Kidney (tissue), 14 donors: Measurements from ENCODE around the gene CREG2. TPM values are rescaled to one million over a fixed set of nuclear protein-coding genes. Genes with fewer than 3 reads are reported as not detected.

Source experiments
- DNase-seq, 5 donors: peaks; one replicate each; pipeline ENCODE4 v3.0.0-alpha.2; 2013 to 2020
- FAIRE-seq: peaks from 2 replicates; lab custom pipeline; 2012; peaks lifted over from hg19 to GRCh38; lab: Jason Lieb, UNC
- H3K27ac ChIP-seq, 2 donors: one replicate each; pipeline ENCODE4 v1.7.0; 2013; ENCODE audit warnings: low read depth in 2 of 2, low read length in 2 of 2, inconsistent platforms in 1 of 2
- H3K27me3 ChIP-seq: one replicate; pipeline ENCODE4 v1.7.1; 2013; ENCODE audit warnings: low read length, inconsistent platforms; ENCODE audit not compliant: control insufficient read depth, insufficient read depth
- H3K36me3 ChIP-seq, 3 donors: one replicate each; pipeline versions ENCODE4 v1.7.0 to v1.7.1; 2013; ENCODE audit warnings: low read length in 3 of 3, control low read depth in 1 of 3, inconsistent platforms in 1 of 3; ENCODE audit not compliant: insufficient read depth in 3 of 3, control insufficient read depth in 2 of 3
- H3K4me1 ChIP-seq, 3 donors: one replicate each; pipeline versions ENCODE4 v1.7.0 to v1.7.1; 2013; ENCODE audit warnings: low read length in 3 of 3, inconsistent platforms in 1 of 3, low read depth in 1 of 3; ENCODE audit not compliant: control insufficient read depth in 2 of 3, insufficient read depth in 2 of 3
- H3K4me3 ChIP-seq, 3 donors: one replicate each; pipeline versions ENCODE4 v1.7.0 to v1.8.1; 2013; ENCODE audit warnings: low read length in 3 of 3, control low read depth in 1 of 3, inconsistent platforms in 1 of 3
- H3K9ac ChIP-seq, 3 donors: one replicate each; pipeline versions ENCODE4 v1.7.0 to v1.7.1; 2013; ENCODE audit warnings: low read length in 3 of 3, control low read depth in 1 of 3, inconsistent platforms in 1 of 3
- H3K9me3 ChIP-seq, 3 donors: one replicate each; pipeline versions ENCODE4 v1.7.0 to v1.7.1; 2013; ENCODE audit warnings: low read length in 3 of 3, control low read depth in 1 of 3, inconsistent platforms in 1 of 3; ENCODE audit not compliant: control insufficient read depth in 2 of 3, insufficient read depth in 1 of 3
- intact Hi-C: fragments of 100-400 bp; cut with DNase I; formaldehyde crosslinking; loops from one replicate; pipeline ENCODE4 v1.11.1; 2022
- polyA plus RNA-seq: library from polyadenylated mRNA; stranded (reverse); fragments of 350-450 nt; fragmentation: Illumina TruSeq; extraction: RNeasy Lipid Tissue Mini Kit (QIAGEN cat#74804); gene quantifications from one replicate; pipeline ENCODE4 v1.2.3, GENCODE V29; 2014; ENCODE audit warnings: low read depth, low replicate concordance; ENCODE audit not compliant: insufficient read depth
- total RNA-seq: library from RNA; stranded (reverse); fragmentation: NEBNext Ultra II Directional; extraction: Animal tissue kit (Norgen Biotek cat#: 25700); gene quantifications from one replicate; pipeline ENCODE4 v1.2.1, GENCODE V29; 2021
- TF ChIP-seq, protein P1 (sequence below): IDR thresholded peaks from 3 replicates; pipeline ENCODE4 v1.5.1; 2012; ENCODE audit warnings: mild to moderate bottlenecking, moderate library complexity, borderline replicate concordance; ENCODE audit not compliant: insufficient read depth; ENCODE audit errors: extremely low read depth
- donor health status: control.
- donor health status: control.
- donor health status: control.
- donor health status: control.
- donor health status: control.
- donor health status: DM: yes; HTN: yes; CAD: no.
- donor health status: Normal renal cell carcinoma (clear cell type).

CREG2 gene
- total and polyA plus RNA-seq, 2 donors from 2014 or later = 0.69 TPM; not detected in 1

DNA sequence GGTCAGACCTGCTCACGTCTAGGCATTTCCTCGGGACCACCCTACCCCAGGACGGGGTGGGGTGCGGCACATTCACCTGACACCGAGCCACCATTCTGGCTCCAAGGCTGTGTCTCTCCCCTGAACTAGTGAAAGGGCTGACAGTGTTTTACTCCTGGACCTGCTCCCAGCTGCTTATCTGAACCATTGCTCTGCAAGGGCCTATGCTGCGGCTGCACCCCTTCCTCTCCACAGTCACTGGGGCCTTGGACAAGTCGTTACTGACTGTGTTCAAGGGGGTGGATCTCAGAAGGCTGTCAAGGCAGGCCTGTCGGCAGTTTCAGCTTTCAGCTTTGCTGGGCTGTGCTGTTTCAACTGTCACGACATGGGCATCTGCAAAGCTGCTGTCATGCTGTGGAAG lies 11.7 kb downstream of the CREG2 start:
- Histone ChIP-seq H3K4me1 (no peaks in the 10 kb centered on the region), H3K9me3 (no peaks in the 10 kb centered on the region), H3K4me3 (no peak overlapping the region), H3K9ac (no peak overlapping the region), H3K27me3 (no peaks in the 10 kb centered on the region), H3K27ac (no peak overlapping the region), H3K36me3 (no peaks in the 10 kb centered on the region)
- intact Hi-C loops = no loop called here
- DNase-seq (no peak), FAIRE-seq (no peak)
- TF ChIP-seq, protein P1, sequence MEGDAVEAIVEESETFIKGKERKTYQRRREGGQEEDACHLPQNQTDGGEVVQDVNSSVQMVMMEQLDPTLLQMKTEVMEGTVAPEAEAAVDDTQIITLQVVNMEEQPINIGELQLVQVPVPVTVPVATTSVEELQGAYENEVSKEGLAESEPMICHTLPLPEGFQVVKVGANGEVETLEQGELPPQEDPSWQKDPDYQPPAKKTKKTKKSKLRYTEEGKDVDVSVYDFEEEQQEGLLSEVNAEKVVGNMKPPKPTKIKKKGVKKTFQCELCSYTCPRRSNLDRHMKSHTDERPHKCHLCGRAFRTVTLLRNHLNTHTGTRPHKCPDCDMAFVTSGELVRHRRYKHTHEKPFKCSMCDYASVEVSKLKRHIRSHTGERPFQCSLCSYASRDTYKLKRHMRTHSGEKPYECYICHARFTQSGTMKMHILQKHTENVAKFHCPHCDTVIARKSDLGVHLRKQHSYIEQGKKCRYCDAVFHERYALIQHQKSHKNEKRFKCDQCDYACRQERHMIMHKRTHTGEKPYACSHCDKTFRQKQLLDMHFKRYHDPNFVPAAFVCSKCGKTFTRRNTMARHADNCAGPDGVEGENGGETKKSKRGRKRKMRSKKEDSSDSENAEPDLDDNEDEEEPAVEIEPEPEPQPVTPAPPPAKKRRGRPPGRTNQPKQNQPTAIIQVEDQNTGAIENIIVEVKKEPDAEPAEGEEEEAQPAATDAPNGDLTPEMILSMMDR = no peak

- TF ChIP-seq, protein P1 = no peak
- Histone ChIP-seq H3K9me3 (no peaks in the 10 kb centered on the region), H3K9ac (no peak overlapping the region), H3K4me3 (no peak overlapping the region), H3K27me3 (no peaks in the 10 kb centered on the region), H3K27ac (no peak overlapping the region), H3K36me3 (no peaks in the 10 kb centered on the region), H3K4me1 (no peaks in the 10 kb centered on the region)
- intact Hi-C loops = no loop called here
- DNase-seq = no peak
- FAIRE-seq = no peak
Measured at GRCh38 chr2:101374821-101375561, 12.3 kb downstream of the CREG2 start.

GRCh38 chr2:101372792-101373191 lies 14.5 kb downstream of the CREG2 start:
- no peaks in the 10 kb centered on the region for H3K4me1 ChIP-seq
- intact Hi-C loops = no loop called here
- no peak overlapping the region for H3K27ac ChIP-seq
- TF ChIP-seq, protein P1 = no peak
- no peak overlapping the region for H3K9ac ChIP-seq
- no peaks in the 10 kb centered on the region for H3K9me3 ChIP-seq
- FAIRE-seq (no peak), DNase-seq (no peak)
- no peaks in the 10 kb centered on the region for H3K27me3 ChIP-seq
- no peak overlapping the region for H3K4me3 ChIP-seq
- H3K36me3 ChIP-seq = no peaks in the 10 kb centered on the region
